NCI-H2107 (cell line): ENCODE results near the gene MBOAT7.

ENCODE experiments used
- DNase-seq: peaks from one replicate; lab custom pipeline; 2025; lab: John Stamatoyannopoulos, UW

Gene MBOAT7

GRCh38 chr19:54138489-54139256, 50.7 kb downstream of the MBOAT7 start:
- DNase-seq, result no peak

GRCh38 chr19:54137699-54138488, 51.5 kb downstream of the MBOAT7 start, which contains the start of gene CNOT3:
TSS of gene CNOT3 (plus strand) at chr19:54137762. CDS start at chr19:54142979, 5,217 bp downstream.
- no peak for DNase-seq

GRCh38 chr19:54136864-54137698, 52.3 kb downstream of the MBOAT7 start:
- DNase-seq, result peak; percentile 99

GRCh38 chr19:54136086-54136863, 53.1 kb downstream of the MBOAT7 start:
- no peak for DNase-seq

- no peak for DNase-seq
Observed at GRCh38 chr19:54133957-54134590, 55.3 kb downstream of the MBOAT7 start.

- DNase-seq, result no peak
Observed at GRCh38 chr19:54133312-54133956, 55.9 kb downstream of the MBOAT7 start.

- DNase-seq, result no peak
Observed at GRCh38 chr19:54129617-54129996, 59.8 kb downstream of the MBOAT7 start.

GRCh38 chr19:54128796-54129616, 60.4 kb downstream of the MBOAT7 start:
- DNase-seq, result no peak

- no peak for DNase-seq
Observed at GRCh38 chr19:54128441-54128725, 61.0 kb downstream of the MBOAT7 start.

GRCh38 chr19:54127688-54128440, 61.5 kb downstream of the MBOAT7 start:
- DNase-seq, result no peak

- no peak for DNase-seq
Observed at GRCh38 chr19:54125713-54126112, 63.7 kb downstream of the MBOAT7 start.

GRCh38 chr19:54124393-54124792, 65.0 kb downstream of the MBOAT7 start:
- no peak for DNase-seq

GRCh38 chr19:54123682-54124081, 65.7 kb downstream of the MBOAT7 start:
- no peak for DNase-seq
